Measurements from ENCODE around the gene MARS1. TPM values are rescaled to one million over a fixed set of nuclear protein-coding genes. Genes with fewer than 3 reads are reported as not detected.
"Not testable (repeated sequence)": the region's sequence is repeated elsewhere in the genome, so short reads cannot be mapped to it uniquely, and the experiment has no call there.

The MARS1 gene
- total and polyA plus RNA-seq, 2 experiments from 2014 or later = 117 to 147 TPM

- no peaks in the 10 kb centered on the region for H3K9me3 ChIP-seq (ENCODE audit: low read depth)
- WGBS (ENCODE audit: low lambda C conversion rate, missing lambda C conversion rate) = 93% methylated on average over 1 of the region's 1 CpG
- TF ChIP-seq EZH2phosphoT487 (IDR thresholded peaks at IDR 0.05; ENCODE audit: low read depth, severe bottlenecking, unreplicated experiment) (no peak), CTCF (IDR thresholded peaks at IDR 0.05; ENCODE audit: poor library complexity) (no peak), EZH2 (IDR thresholded peaks at IDR 0.05; ENCODE audit: borderline replicate concordance) (no peak)
- no peaks in the 10 kb centered on the region for H3K36me3 ChIP-seq (replicated peaks; ENCODE audit: insufficient read depth, low read depth)
- no peaks in the 10 kb centered on the region for H4K20me1 ChIP-seq (ENCODE audit: insufficient read depth, poor library complexity, severe bottlenecking)
- no peak overlapping the region for H3K4me2 ChIP-seq
- no peaks in the 10 kb centered on the region for H3K27me3 ChIP-seq
- no peak overlapping the region for H2AFZ ChIP-seq
- DNase-seq (ENCODE audit: low spot score) = no peak
- H3K4me1 ChIP-seq (ENCODE audit: insufficient read depth) = no peaks in the 10 kb centered on the region
- H3K4me3 ChIP-seq = no peak overlapping the region
- H3K9me2 ChIP-seq (replicated peaks; ENCODE audit: insufficient read depth) = no peaks in the 10 kb centered on the region
- no peaks in the 10 kb centered on the region for H3K79me2 ChIP-seq
- H3K27ac ChIP-seq = no peak overlapping the region
Measured at GRCh38 chr12:57441846-57442427, 45.9 kb upstream of the MARS1 start.

- H3K27me3 ChIP-seq; H3K4me3 ChIP-seq; H3K9me3 ChIP-seq (ENCODE audit: low read depth); H3K27ac ChIP-seq; H3K79me2 ChIP-seq; H3K9me2 ChIP-seq (replicated peaks; ENCODE audit: insufficient read depth); H2AFZ ChIP-seq; H3K4me1 ChIP-seq (ENCODE audit: insufficient read depth); H3K36me3 ChIP-seq (replicated peaks; ENCODE audit: insufficient read depth, low read depth); DNase-seq (ENCODE audit: low spot score); H3K4me2 ChIP-seq; H4K20me1 ChIP-seq (ENCODE audit: insufficient read depth, poor library complexity, severe bottlenecking): not testable (repeated sequence)
- WGBS (ENCODE audit: low lambda C conversion rate, missing lambda C conversion rate) = 87% methylated on average over 6 of the region's 6 CpGs
Measured at GRCh38 chr12:57444337-57444736, 43.5 kb upstream of the MARS1 start.

- Histone ChIP-seq H3K79me2 (no peaks in the 10 kb centered on the region), H4K20me1 (ENCODE audit: insufficient read depth, poor library complexity, severe bottlenecking) (no peaks in the 10 kb centered on the region), H3K4me2 (no peak overlapping the region), H3K36me3 (replicated peaks; ENCODE audit: insufficient read depth, low read depth) (no peaks in the 10 kb centered on the region), H3K27me3 (no peaks in the 10 kb centered on the region), H3K4me3 (no peak overlapping the region), H3K9me2 (replicated peaks; ENCODE audit: insufficient read depth) (no peaks in the 10 kb centered on the region), H2AFZ (no peak overlapping the region), H3K9me3 (ENCODE audit: low read depth) (no peaks in the 10 kb centered on the region), H3K27ac (no peak overlapping the region), H3K4me1 (ENCODE audit: insufficient read depth) (no peaks in the 10 kb centered on the region)
- DNase-seq (ENCODE audit: low spot score) = no peak
- TF ChIP-seq CTCF (IDR thresholded peaks at IDR 0.05; ENCODE audit: poor library complexity) = no peak
- TF ChIP-seq EZH2phosphoT487 (IDR thresholded peaks at IDR 0.05; ENCODE audit: low read depth, severe bottlenecking, unreplicated experiment) = no peak
- TF ChIP-seq EZH2 (IDR thresholded peaks at IDR 0.05; ENCODE audit: borderline replicate concordance) = no peak
- WGBS (ENCODE audit: low lambda C conversion rate, missing lambda C conversion rate) = 82% methylated on average over 5 of the region's 5 CpGs
Measured at GRCh38 chr12:57444744-57445143, 43.1 kb upstream of the MARS1 start.

GRCh38 chr12:57446292-57446960 is 41.4 kb upstream of the MARS1 start:
- Histone ChIP-seq H3K9me3 (ENCODE audit: low read depth) (no peaks in the 10 kb centered on the region), H2AFZ (no peak overlapping the region), H3K79me2 (no peaks in the 10 kb centered on the region), H4K20me1 (ENCODE audit: insufficient read depth, poor library complexity, severe bottlenecking) (no peaks in the 10 kb centered on the region), H3K27me3 (no peaks in the 10 kb centered on the region), H3K36me3 (replicated peaks; ENCODE audit: insufficient read depth, low read depth) (no peaks in the 10 kb centered on the region), H3K27ac (no peak overlapping the region), H3K4me2 (no peak overlapping the region), H3K9me2 (replicated peaks; ENCODE audit: insufficient read depth) (no peaks in the 10 kb centered on the region), H3K4me1 (ENCODE audit: insufficient read depth) (peaks cover 7% of the 10 kb centered on the region), H3K4me3 (no peak overlapping the region)
- 96% methylated on average over 6 of the region's 6 CpGs for WGBS (ENCODE audit: low lambda C conversion rate, missing lambda C conversion rate)
- TF ChIP-seq EZH2 (IDR thresholded peaks at IDR 0.05; ENCODE audit: borderline replicate concordance) (no peak), CTCF (IDR thresholded peaks at IDR 0.05; ENCODE audit: poor library complexity) (no peak), EZH2phosphoT487 (IDR thresholded peaks at IDR 0.05; ENCODE audit: low read depth, severe bottlenecking, unreplicated experiment) (no peak)
- no peak for DNase-seq (ENCODE audit: low spot score)

Data from hepatocyte (in vitro differentiated cells).